PC-9 (cell line): ENCODE results near the gene ILKAP. TPM values are rescaled to one million over a fixed set of nuclear protein-coding genes. Genes with fewer than 3 reads are reported as not detected.

Experiments
- BruUV-seq: library from RNA; stranded (reverse); fragments of 400-500 nt; replicated peaks from 2 replicates; lab custom pipeline; 2021; lab: Mats Ljungman, UMichigan
- CTCF ChIA-PET: fragments of 300-600 bp; sonication (Branson Sonifier 250); formaldehyde crosslinking; loops from one replicate; lab custom pipeline; 2022; ENCODE audit warnings: antibody characterized with exemption; lab: Charles Lee
- POLR2A ChIA-PET: fragments of 300-600 bp; sonication (Branson Sonifier 250); formaldehyde crosslinking; loops from one replicate; lab custom pipeline; 2022; ENCODE audit warnings: antibody characterized with exemption; ENCODE audit not compliant: unreplicated experiment; lab: Charles Lee
- DNase-seq, 2 experiments: peaks; one replicate each; pipeline versions ENCODE4 v3.0.0 to v3.0.0-alpha.2; 2015 to 2022; ENCODE audit warnings: mixed read lengths in 1 of 2
- H2AFZ ChIP-seq: fragments of 200-600 bp; sonication (generic); 2 replicates; pipeline ENCODE4 v1.8.1; 2017; ENCODE audit warnings: antibody characterized with exemption
- H3F3A ChIP-seq: fragments of 200-600 bp; sonication (generic); 2 replicates; pipeline ENCODE4 v1.8.1; 2017; ENCODE audit warnings: antibody characterized with exemption, mild to moderate bottlenecking, low read depth; ENCODE audit not compliant: insufficient read depth
- H3K27ac ChIP-seq: fragments of 200-600 bp; sonication (generic); 2 replicates; pipeline ENCODE4 v1.6.1; 2016; ENCODE audit warnings: mixed run types
- H3K27me3 ChIP-seq: fragments of 200-600 bp; sonication (generic); 2 replicates; pipeline ENCODE4 v1.6.1; 2016; ENCODE audit warnings: low read depth, mixed run types; ENCODE audit not compliant: insufficient read depth
- H3K36me3 ChIP-seq: fragments of 200-600 bp; sonication (generic); 2 replicates; pipeline ENCODE4 v1.6.1; 2016; ENCODE audit warnings: low read depth, mixed run types
- H3K4me1 ChIP-seq: fragments of 200-600 bp; sonication (generic); replicated peaks from 2 replicates; pipeline ENCODE4 v1.6.1; 2016; ENCODE audit warnings: mixed run types; ENCODE audit not compliant: insufficient read depth
- H3K4me2 ChIP-seq: fragments of 200-600 bp; sonication (generic); 2 replicates; pipeline ENCODE4 v1.6.1; 2017; ENCODE audit warnings: mixed run types
- H3K4me3 ChIP-seq: fragments of 200-600 bp; sonication (generic); 2 replicates; pipeline ENCODE4 v1.6.1; 2016; ENCODE audit warnings: mixed run types
- H3K79me2 ChIP-seq: fragments of 200-600 bp; sonication (generic); 2 replicates; pipeline ENCODE4 v1.6.1; 2017; ENCODE audit warnings: low read depth, mixed run types
- H3K9me2 ChIP-seq: fragments of 200-600 bp; sonication (generic); 2 replicates; pipeline ENCODE4 v1.8.1; 2017; ENCODE audit warnings: mild to moderate bottlenecking; ENCODE audit not compliant: insufficient read depth
- H3K9me3 ChIP-seq: fragments of 200-600 bp; sonication (generic); 2 replicates; pipeline ENCODE4 v1.8.1; 2016; ENCODE audit warnings: low read depth; ENCODE audit not compliant: insufficient read depth
- H4K20me1 ChIP-seq: fragments of 200-600 bp; sonication (generic); 2 replicates; pipeline ENCODE4 v1.8.1; 2017; ENCODE audit not compliant: insufficient read depth
- CTCF ChIP-seq: fragments of 200-600 bp; sonication (generic); conservative IDR thresholded peaks from 2 replicates; pipeline ENCODE4 v1.6.1; 2017; ENCODE audit warnings: mixed run types, antibody characterized with exemption, mild to moderate bottlenecking, moderate library complexity
- EZH2 ChIP-seq: fragments of 200-600 bp; sonication (generic); IDR thresholded peaks from 2 replicates; pipeline ENCODE4 v1.8.0; 2017; ENCODE audit warnings: antibody characterized with exemption, low read depth
- intact Hi-C: fragments of 100-400 bp; cut with micrococcal nuclease; formaldehyde crosslinking; loops from one replicate; pipeline ENCODE4 v1.10.0; 2022; ENCODE audit not compliant: unreplicated experiment
- total RNA-seq: library from RNA; stranded (reverse); gene quantifications from 2 replicates; pipeline ENCODE4 v1.2.3, GENCODE V29; 2021

The ILKAP gene
- total RNA-seq, 1 experiment from 2014 or later = 55.6 TPM

GRCh38 chr2:238163481-238164198 is 39.9 kb downstream of the ILKAP start:
- Histone ChIP-seq H3F3A (peaks cover 14% of the 10 kb centered on the region), H3K27me3 (no peaks in the 10 kb centered on the region), H3K9me3 (no peaks in the 10 kb centered on the region), H3K4me2 (no peak overlapping the region), H3K27ac (no peak overlapping the region), H3K9me2 (no peaks in the 10 kb centered on the region), H4K20me1 (no peaks in the 10 kb centered on the region), H3K36me3 (peaks cover 7% of the 10 kb centered on the region; the same call in 1 of the 2 replicates), H2AFZ (no peak overlapping the region), H3K4me1 (peaks cover 8% of the 10 kb centered on the region), H3K4me3 (no peak overlapping the region), H3K79me2 (no peaks in the 10 kb centered on the region)
- intact Hi-C loops = no loop called here
- ChIA-PET CTCF (no interaction called here), POLR2A (interaction anchor here (0.6 kb wide), 1 partner anchor 39 kb away, joined by 28 read pairs; no protein-coding TSS in a partner anchor)
- DNase-seq = no peak
- no peak for TF ChIP-seq CTCF
- no peak for TF ChIP-seq EZH2
- BruUV-seq = no TSS peak

- peaks cover 7% of the 10 kb centered on the region; the same call in 1 of the 2 replicates for H3F3A ChIP-seq
- H3K9me2 ChIP-seq = no peaks in the 10 kb centered on the region
- no peak overlapping the region for H3K4me3 ChIP-seq
- BruUV-seq = no TSS peak
- H3K4me1 ChIP-seq = peaks cover 5% of the 10 kb centered on the region; the same call in 1 of the 2 replicates
- intact Hi-C loops = no loop called here
- DNase-seq = no peak
- ChIA-PET POLR2A (interaction anchor here (0.6 kb wide), 1 partner anchor 40 kb away, joined by 28 read pairs; no protein-coding TSS in a partner anchor), CTCF (no interaction called here)
- no peaks in the 10 kb centered on the region for H4K20me1 ChIP-seq
- no peak overlapping the region for H3K27ac ChIP-seq
- no peak overlapping the region for H3K4me2 ChIP-seq
- H3K79me2 ChIP-seq = no peaks in the 10 kb centered on the region
- no peaks in the 10 kb centered on the region for H3K27me3 ChIP-seq
- H2AFZ ChIP-seq = no peak overlapping the region
- H3K36me3 ChIP-seq = peaks cover 4% of the 10 kb centered on the region; the same call in 1 of the 2 replicates
- H3K9me3 ChIP-seq = no peaks in the 10 kb centered on the region
- TF ChIP-seq CTCF (no peak), EZH2 (no peak)
These were observed 40.6 kb downstream of the ILKAP start for GRCh38 chr2:238162846-238163441.

GRCh38 chr2:238162251-238162845 is 41.1 kb downstream of the ILKAP start:
- no peaks in the 10 kb centered on the region for H4K20me1 ChIP-seq
- ChIA-PET CTCF (interaction anchor here (0.6 kb wide), 1 partner anchor 296 kb away, joined by 3 read pairs; no protein-coding TSS in a partner anchor), POLR2A (interaction anchor here (0.6 kb wide), 1 partner anchor 395 kb away, joined by 4 read pairs; no protein-coding TSS in a partner anchor)
- H3F3A ChIP-seq = peaks cover 7% of the 10 kb centered on the region; the same call in 1 of the 2 replicates
- no peak overlapping the region for H3K4me2 ChIP-seq
- no peaks in the 10 kb centered on the region for H3K9me2 ChIP-seq
- intact Hi-C loops = no loop called here
- no peaks in the 10 kb centered on the region for H3K36me3 ChIP-seq
- H3K9me3 ChIP-seq = no peaks in the 10 kb centered on the region
- no peak overlapping the region for H3K4me3 ChIP-seq
- no peaks in the 10 kb centered on the region for H3K79me2 ChIP-seq
- TF ChIP-seq EZH2 (no peak), CTCF (no peak)
- no peak overlapping the region for H2AFZ ChIP-seq
- no peak overlapping the region for H3K27ac ChIP-seq
- DNase-seq = no peak
- H3K27me3 ChIP-seq = no peaks in the 10 kb centered on the region
- peaks cover 5% of the 10 kb centered on the region; the same call in 1 of the 2 replicates for H3K4me1 ChIP-seq
- no TSS peak for BruUV-seq
